22Rv1 (cell line): Measurements from ENCODE around the gene HBE1.

Source experiments
- H3K27ac ChIP-seq: fragments of 450-650 bp; 2 replicates; pipeline ENCODE4 v1.5.1; 2017
- CTCF ChIP-seq: fragments of 450-650 bp; IDR thresholded peaks from 2 replicates; pipeline ENCODE4 v1.5.1; 2017; ENCODE audit warnings: mild to moderate bottlenecking
- ZFX ChIP-seq: fragments of 450-650 bp; IDR thresholded peaks from 2 replicates; pipeline ENCODE4 v1.6.1; 2017; ENCODE audit warnings: antibody characterized with exemption, borderline replicate concordance

HBE1 gene

GRCh38 chr11:5283882-5284281 is 14.1 kb upstream of the HBE1 start:
- H3K27ac ChIP-seq = no peak overlapping the region

GRCh38 chr11:5283086-5283485 is 13.3 kb upstream of the HBE1 start:
- no peak overlapping the region for H3K27ac ChIP-seq
- TF ChIP-seq ZFX (no peak), CTCF (no peak)

More at GRCh38 chr11:5283882-5284281, 14.1 kb upstream of the HBE1 start:
- TF ChIP-seq ZFX = no peak
- TF ChIP-seq CTCF = no peak

GRCh38 chr11:5282628-5283027 is 12.9 kb upstream of the HBE1 start:
- no peak overlapping the region for H3K27ac ChIP-seq
- TF ChIP-seq ZFX (no peak), CTCF (no peak)

GRCh38 chr11:5281596-5281995 is 11.9 kb upstream of the HBE1 start:
- TF ChIP-seq ZFX = no peak
- H3K27ac ChIP-seq = no peak overlapping the region

- H3K27ac ChIP-seq = no peak overlapping the region
- TF ChIP-seq CTCF (no peak), ZFX (no peak)
Observed at GRCh38 chr11:5280582-5281102, 10.9 kb upstream of the HBE1 start.

GRCh38 chr11:5279471-5280090 is 9.8 kb upstream of the HBE1 start:
- TF ChIP-seq CTCF (no peak), ZFX (no peak)
- H3K27ac ChIP-seq = no peak overlapping the region

GRCh38 chr11:5277807-5278382 is 8.2 kb upstream of the HBE1 start:
- H3K27ac ChIP-seq = no peak overlapping the region
- TF ChIP-seq ZFX (no peak), CTCF (no peak)
